Effector memory CD8-positive, alpha-beta T cell (primary cell): ENCODE data around the gene SYNCRIP.
"Not testable (repeated sequence)": the region's sequence is repeated elsewhere in the genome, so short reads cannot be mapped to it uniquely, and the experiment has no call there.

Experiments used
- ATAC-seq: fragments of 150-1000 bp; cut with Tn5 transposase; replicated peaks from 2 replicates; pipeline ENCODE4 v1.10.0; 2021; ENCODE audit warnings: mild to moderate bottlenecking, moderate library complexity
- DNase-seq, 3 experiments: peaks; one replicate each; pipeline ENCODE4 v3.0.0; 2021
- H3K27ac Mint-ChIP-seq, 2 donors: one replicate each; pipeline ENCODE4 v1.8.0; 2022; ENCODE audit warnings: mild to moderate bottlenecking in 2 of 2, mixed read lengths in 2 of 2, moderate library complexity in 2 of 2
- H3K27me3 Mint-ChIP-seq, 2 donors: one replicate each; pipeline ENCODE4 v1.8.0; 2022; ENCODE audit warnings: mixed read lengths in 2 of 2
- H3K36me3 Mint-ChIP-seq: one replicate; pipeline ENCODE4 v1.8.0; 2022; ENCODE audit warnings: mild to moderate bottlenecking, moderate library complexity, mixed read lengths; ENCODE audit not compliant: insufficient read depth
- H3K4me1 Mint-ChIP-seq, 2 donors: one replicate each; pipeline ENCODE4 v1.8.0; 2022; ENCODE audit warnings: low read depth in 2 of 2, mixed read lengths in 2 of 2
- H3K4me3 Mint-ChIP-seq, 2 donors: one replicate each; pipeline ENCODE4 v1.8.0; 2022; ENCODE audit warnings: mild to moderate bottlenecking in 2 of 2, mixed read lengths in 2 of 2, moderate library complexity in 2 of 2
- H3K9me3 Mint-ChIP-seq, 2 donors: one replicate each; pipeline ENCODE4 v1.8.0; 2022; ENCODE audit warnings: mixed read lengths in 2 of 2

Gene SYNCRIP

GRCh38 chr6:85574932-85575598, 67.6 kb downstream of the SYNCRIP start:
- H3K27me3 Mint-ChIP-seq: no peaks in the 10 kb centered on the region
- no peaks in the 10 kb centered on the region for H3K9me3 Mint-ChIP-seq

GRCh38 chr6:85569323-85569722, 73.4 kb downstream of the SYNCRIP start:
- no peak for DNase-seq

More at GRCh38 chr6:85574932-85575598, 67.6 kb downstream of the SYNCRIP start:
- H3K4me1 Mint-ChIP-seq: peaks cover 15 to 22% of the 10 kb centered on the region in 2 donors
- ATAC-seq (no peak), DNase-seq (no peak)
- H3K4me3 Mint-ChIP-seq: no peak overlapping the region
- H3K27ac Mint-ChIP-seq: no peak overlapping the region
- H3K36me3 Mint-ChIP-seq: peaks cover 20% of the 10 kb centered on the region

GRCh38 chr6:85568411-85568810, 74.3 kb downstream of the SYNCRIP start:
- Mint-ChIP-seq H3K4me1 (peaks cover 0 to 4% of the 10 kb centered on the region in 2 donors), H3K27me3 (no peaks in the 10 kb centered on the region), H3K9me3 (no peaks in the 10 kb centered on the region), H3K36me3 (peaks cover 50% of the 10 kb centered on the region), H3K4me3 (no peak overlapping the region), H3K27ac (no peak overlapping the region)
- no peak for DNase-seq
- ATAC-seq: no peak

More at GRCh38 chr6:85569323-85569722, 73.4 kb downstream of the SYNCRIP start:
- Mint-ChIP-seq H3K27me3 (no peaks in the 10 kb centered on the region), H3K4me3 (no peak overlapping the region), H3K27ac (peak overlapping the region; percentile 33 to 52), H3K36me3 (peaks cover 44% of the 10 kb centered on the region), H3K9me3 (no peaks in the 10 kb centered on the region), H3K4me1 (peaks cover 0 to 4% of the 10 kb centered on the region in 2 donors)
- ATAC-seq: no peak

- Mint-ChIP-seq H3K27ac (no peak overlapping the region), H3K27me3 (no peaks in the 10 kb centered on the region), H3K4me3 (no peak overlapping the region), H3K4me1 (peaks cover 0 to 4% of the 10 kb centered on the region in 2 donors), H3K36me3 (peaks cover 52% of the 10 kb centered on the region), H3K9me3 (no peaks in the 10 kb centered on the region)
- ATAC-seq (no peak), DNase-seq (no peak)
These were observed 77.0 kb downstream of the SYNCRIP start for GRCh38 chr6:85565736-85566135.

GRCh38 chr6:85564223-85564622, 78.5 kb downstream of the SYNCRIP start:
- not testable (repeated sequence) for H3K9me3 Mint-ChIP-seq, H3K4me1 Mint-ChIP-seq, H3K4me3 Mint-ChIP-seq, ATAC-seq, DNase-seq, H3K27ac Mint-ChIP-seq, H3K27me3 Mint-ChIP-seq
- H3K36me3 Mint-ChIP-seq: peaks cover 56% of the 10 kb centered on the region
